Vagina (tissue), 2 donors: ENCODE measurements around the gene RUNX3.

Experiments used
- POLR2A ChIP-seq, 2 donors: fragments of 450-650 bp; IDR thresholded peaks; one replicate each; pipeline ENCODE4 v1.6.1; 2017; ENCODE audit warnings: antibody characterized with exemption in 2 of 2, mild to moderate bottlenecking in 2 of 2, moderate library complexity in 2 of 2
- TF ChIP-seq, protein P1 (sequence below), 3 experiments: fragments of 450-650 bp in 2 of 3; fragments of 200-600 bp in 1 of 3; sonication (generic) in 1 of 3; IDR thresholded peaks; one replicate each; pipeline ENCODE4 v1.5.1; 2017 to 2019; ENCODE audit warnings: antibody characterized with exemption in 3 of 3, mild to moderate bottlenecking in 2 of 3, moderate library complexity in 2 of 3

DNA sequence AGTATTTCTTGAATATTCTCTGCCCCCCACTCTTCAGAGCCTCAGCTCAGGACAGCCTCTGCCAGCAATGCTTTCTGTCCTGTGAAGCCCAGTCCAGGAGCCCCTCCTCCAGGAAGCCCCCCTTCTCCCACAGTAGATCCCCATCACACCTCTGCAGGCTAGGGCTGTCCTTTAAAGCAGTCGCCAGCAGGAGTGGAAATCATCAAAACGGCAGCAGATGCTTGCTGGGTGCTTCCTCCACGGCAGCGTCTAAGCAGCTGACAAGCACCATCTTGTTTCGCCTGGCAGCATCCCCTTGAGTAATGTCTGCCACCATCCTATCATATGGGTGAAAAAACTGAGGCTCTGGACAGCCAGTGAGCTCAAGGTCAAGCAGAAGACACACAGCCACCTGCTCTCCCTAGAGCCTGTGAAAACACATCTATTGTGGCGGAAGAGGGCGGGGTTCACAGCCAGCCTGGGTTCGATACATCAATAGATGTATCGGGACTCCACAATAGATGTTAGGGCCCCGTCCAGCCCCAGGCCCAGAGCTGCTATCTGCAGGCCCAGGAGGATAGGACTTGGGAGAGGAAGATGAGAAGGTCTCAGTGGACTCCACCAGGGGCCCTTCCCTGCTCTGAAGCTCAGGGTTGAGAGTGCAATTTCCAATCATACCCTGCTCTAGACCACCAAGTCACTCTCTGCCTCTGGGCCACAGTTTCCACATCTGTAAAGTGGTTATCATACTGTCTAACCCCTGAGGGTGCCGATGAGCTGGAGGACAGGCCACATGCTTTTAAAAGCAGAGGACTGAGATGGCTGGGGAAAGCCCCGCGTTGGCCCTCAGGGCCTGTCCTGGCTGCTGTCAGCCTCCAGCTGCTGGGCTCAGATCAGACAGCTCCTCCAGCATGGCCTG lies 17.5 kb downstream of the RUNX3 start:
- TF ChIP-seq, protein P1, sequence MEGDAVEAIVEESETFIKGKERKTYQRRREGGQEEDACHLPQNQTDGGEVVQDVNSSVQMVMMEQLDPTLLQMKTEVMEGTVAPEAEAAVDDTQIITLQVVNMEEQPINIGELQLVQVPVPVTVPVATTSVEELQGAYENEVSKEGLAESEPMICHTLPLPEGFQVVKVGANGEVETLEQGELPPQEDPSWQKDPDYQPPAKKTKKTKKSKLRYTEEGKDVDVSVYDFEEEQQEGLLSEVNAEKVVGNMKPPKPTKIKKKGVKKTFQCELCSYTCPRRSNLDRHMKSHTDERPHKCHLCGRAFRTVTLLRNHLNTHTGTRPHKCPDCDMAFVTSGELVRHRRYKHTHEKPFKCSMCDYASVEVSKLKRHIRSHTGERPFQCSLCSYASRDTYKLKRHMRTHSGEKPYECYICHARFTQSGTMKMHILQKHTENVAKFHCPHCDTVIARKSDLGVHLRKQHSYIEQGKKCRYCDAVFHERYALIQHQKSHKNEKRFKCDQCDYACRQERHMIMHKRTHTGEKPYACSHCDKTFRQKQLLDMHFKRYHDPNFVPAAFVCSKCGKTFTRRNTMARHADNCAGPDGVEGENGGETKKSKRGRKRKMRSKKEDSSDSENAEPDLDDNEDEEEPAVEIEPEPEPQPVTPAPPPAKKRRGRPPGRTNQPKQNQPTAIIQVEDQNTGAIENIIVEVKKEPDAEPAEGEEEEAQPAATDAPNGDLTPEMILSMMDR (IDR thresholded peaks at IDR 0.05) = no peak
- no peak for TF ChIP-seq POLR2A (IDR thresholded peaks at IDR 0.05)
